ENCODE measurements around the gene GRID1. TPM values are rescaled to one million over a fixed set of nuclear protein-coding genes. Genes with fewer than 3 reads are reported as not detected.

Gene GRID1
- total RNA-seq, 1 donor from 2014 or later = 0.60 TPM

DNA sequence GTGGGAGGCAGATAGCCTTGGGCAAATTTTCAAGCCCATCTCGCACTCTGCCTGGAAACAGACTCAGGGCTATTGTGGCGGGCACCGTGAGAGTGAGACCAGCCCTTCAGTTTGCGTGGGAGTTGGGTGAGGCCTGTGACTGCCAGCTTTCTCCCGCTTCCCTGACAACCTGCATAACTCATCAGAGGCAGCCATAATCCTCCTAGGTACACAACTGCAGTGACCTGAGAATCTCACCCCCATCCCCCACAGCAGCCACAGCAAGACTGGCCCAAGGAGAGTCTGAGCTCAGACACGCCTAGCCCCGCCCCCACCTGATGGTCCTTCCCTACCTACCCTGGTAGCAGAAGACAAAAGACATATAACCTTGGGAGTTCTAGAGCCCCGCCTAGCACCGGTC, 275.4 kb downstream of the GRID1 start:
- no peak for DNase-seq (ENCODE audit: low spot score)
- H3K4me3 Mint-ChIP-seq (ENCODE audit: unreplicated experiment) = no peak overlapping the region
- TF ChIP-seq CTCF (IDR thresholded peaks at IDR 0.05) = no peak
- peaks cover 15% of the 10 kb centered on the region for H3K27me3 Mint-ChIP-seq (ENCODE audit: low read depth)
- no peak overlapping the region for H3K27ac Mint-ChIP-seq (ENCODE audit: unreplicated experiment)
- H3K4me1 Mint-ChIP-seq (ENCODE audit: low read depth) = no peaks in the 10 kb centered on the region
- peaks cover 3% of the 10 kb centered on the region for H3K9me3 Mint-ChIP-seq (ENCODE audit: low read depth)
- no peaks in the 10 kb centered on the region for H3K36me3 Mint-ChIP-seq (ENCODE audit: low read depth)

DNA sequence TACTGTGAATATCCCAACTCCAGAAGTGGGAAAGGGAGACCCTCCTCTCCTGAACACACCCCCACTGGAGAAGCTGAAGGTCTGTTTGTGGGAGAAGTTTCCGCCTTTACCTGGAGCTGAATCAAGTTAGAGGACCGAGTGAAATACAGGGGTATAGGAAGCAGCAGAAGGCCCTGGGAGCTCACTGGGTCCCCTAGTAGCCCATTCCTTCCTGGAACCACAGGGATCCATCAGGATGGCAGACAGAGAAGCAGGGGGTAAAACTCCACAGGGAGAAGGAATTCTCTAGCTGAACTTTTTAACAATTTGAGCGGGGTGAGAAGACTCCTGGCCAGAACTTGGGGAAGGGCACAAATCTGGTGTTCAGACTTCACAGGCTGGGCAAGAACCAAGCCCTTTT, 275.8 kb downstream of the GRID1 start:
- H3K4me1 Mint-ChIP-seq (ENCODE audit: low read depth) = no peaks in the 10 kb centered on the region
- H3K27me3 Mint-ChIP-seq (ENCODE audit: low read depth) = peaks cover 13% of the 10 kb centered on the region
- H3K27ac Mint-ChIP-seq (ENCODE audit: unreplicated experiment) = no peak overlapping the region
- no peaks in the 10 kb centered on the region for H3K36me3 Mint-ChIP-seq (ENCODE audit: low read depth)
- DNase-seq (ENCODE audit: low spot score) = no peak
- no peak overlapping the region for H3K4me3 Mint-ChIP-seq (ENCODE audit: unreplicated experiment)
- H3K9me3 Mint-ChIP-seq (ENCODE audit: low read depth) = peaks cover 3% of the 10 kb centered on the region
- TF ChIP-seq CTCF (IDR thresholded peaks at IDR 0.05) = no peak

- peaks cover 13% of the 10 kb centered on the region for H3K27me3 Mint-ChIP-seq (ENCODE audit: low read depth)
- no peaks in the 10 kb centered on the region for H3K4me1 Mint-ChIP-seq (ENCODE audit: low read depth)
- H3K4me3 Mint-ChIP-seq (ENCODE audit: unreplicated experiment) = no peak overlapping the region
- no peaks in the 10 kb centered on the region for H3K9me3 Mint-ChIP-seq (ENCODE audit: low read depth)
- no peak for TF ChIP-seq CTCF (IDR thresholded peaks at IDR 0.05)
- DNase-seq (ENCODE audit: low spot score) = peak; percentile 68
- no peak overlapping the region for H3K27ac Mint-ChIP-seq (ENCODE audit: unreplicated experiment)
- H3K36me3 Mint-ChIP-seq (ENCODE audit: low read depth) = no peaks in the 10 kb centered on the region
Measured at GRCh38 chr10:86087716-86088115, 278.9 kb downstream of the GRID1 start.

DNA sequence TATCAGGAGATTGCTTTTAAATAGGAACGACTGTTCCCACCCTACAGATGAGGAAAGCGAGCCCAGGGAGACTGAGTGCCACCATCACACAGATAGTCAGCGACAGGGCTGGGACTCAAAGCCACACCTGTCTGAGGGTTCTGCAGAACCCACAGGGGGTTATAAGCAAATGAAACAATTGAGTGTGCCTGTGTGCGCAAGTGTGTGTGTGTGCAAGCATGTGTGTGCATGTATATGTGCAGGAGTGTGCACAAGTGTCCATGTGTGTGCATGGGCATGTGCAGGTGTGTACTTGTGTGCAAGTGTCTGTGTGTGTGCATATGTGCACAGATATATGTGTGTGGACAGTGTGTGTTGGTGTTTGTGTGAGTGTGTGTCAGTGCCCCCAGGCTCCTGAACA, 280.2 kb downstream of the GRID1 start:
- Mint-ChIP-seq H3K4me1 (ENCODE audit: low read depth) (no peaks in the 10 kb centered on the region), H3K27me3 (ENCODE audit: low read depth) (peaks cover 13% of the 10 kb centered on the region), H3K4me3 (ENCODE audit: unreplicated experiment) (no peak overlapping the region), H3K27ac (ENCODE audit: unreplicated experiment) (no peak overlapping the region), H3K36me3 (ENCODE audit: low read depth) (no peaks in the 10 kb centered on the region), H3K9me3 (ENCODE audit: low read depth) (no peaks in the 10 kb centered on the region)
- DNase-seq (ENCODE audit: low spot score) = no peak
- TF ChIP-seq CTCF (IDR thresholded peaks at IDR 0.05) = no peak

DNA sequence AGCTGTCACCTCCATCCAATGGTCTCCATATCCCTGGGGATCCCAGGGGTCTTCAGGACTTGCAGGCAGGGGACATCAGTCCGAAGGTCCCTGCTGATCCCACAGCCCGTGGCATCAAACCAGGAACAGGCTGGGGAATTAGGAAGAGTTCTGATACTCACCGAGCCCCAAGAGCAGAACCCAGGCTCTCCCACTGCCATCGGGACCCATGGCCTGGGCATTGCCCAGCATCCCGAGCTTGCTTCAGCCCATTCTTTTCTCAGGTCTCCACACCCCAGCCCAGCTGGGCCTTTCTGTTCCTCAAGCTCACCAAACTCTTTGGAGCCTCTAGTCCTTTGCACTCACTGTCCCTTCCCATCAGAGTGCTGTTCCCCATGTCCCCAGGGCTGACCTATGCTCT, 280.9 kb downstream of the GRID1 start:
- H3K27me3 Mint-ChIP-seq (ENCODE audit: low read depth) = peaks cover 15% of the 10 kb centered on the region
- TF ChIP-seq CTCF (IDR thresholded peaks at IDR 0.05) = no peak
- DNase-seq (ENCODE audit: low spot score) = peak; percentile 44
- H3K27ac Mint-ChIP-seq (ENCODE audit: unreplicated experiment) = no peak overlapping the region
- H3K9me3 Mint-ChIP-seq (ENCODE audit: low read depth) = no peaks in the 10 kb centered on the region
- no peaks in the 10 kb centered on the region for H3K36me3 Mint-ChIP-seq (ENCODE audit: low read depth)
- no peaks in the 10 kb centered on the region for H3K4me1 Mint-ChIP-seq (ENCODE audit: low read depth)
- no peak overlapping the region for H3K4me3 Mint-ChIP-seq (ENCODE audit: unreplicated experiment)
